HepG2 (cell line): ENCODE measurements around the gene ZKSCAN4. TPM values are rescaled to one million over a fixed set of nuclear protein-coding genes. Genes with fewer than 3 reads are reported as not detected.

Experiments
- ATF7-NPFF ChIP-seq: sonication (generic); formaldehyde crosslinking; IDR thresholded peaks from 2 replicates; pipeline ENCODE4 v1.8.1; 2023; ENCODE audit warnings: mild to moderate bottlenecking, low read depth, missing genetic modification reagents, moderate library complexity
- CAMTA2 ChIP-seq: sonication (generic); formaldehyde crosslinking; IDR thresholded peaks from 2 replicates; pipeline ENCODE4 v1.4.0; 2020; ENCODE audit warnings: mild to moderate bottlenecking, missing genetic modification reagents, borderline replicate concordance
- CHD2 ChIP-seq: IDR thresholded peaks from 2 replicates; pipeline ENCODE4 v1.6.1; 2011; ENCODE audit warnings: low read depth, low read length, improper control_type of control experiment
- GZF1 ChIP-seq: sonication (generic); formaldehyde crosslinking; IDR thresholded peaks from 2 replicates; pipeline ENCODE4 v1.5.1; 2020; ENCODE audit warnings: mild to moderate bottlenecking, missing genetic modification reagents
- HDAC1 ChIP-seq: sonication (generic); formaldehyde crosslinking; IDR thresholded peaks from 2 replicates; pipeline ENCODE4 v1.5.1; 2020; ENCODE audit warnings: mild to moderate bottlenecking, missing genetic modification reagents
- HOXA9 ChIP-seq: sonication (generic); formaldehyde crosslinking; IDR thresholded peaks from 2 replicates; pipeline ENCODE4 v1.8.1; 2022; ENCODE audit warnings: missing genetic modification reagents, mild to moderate bottlenecking, moderate library complexity, borderline replicate concordance
- NCOA2 ChIP-seq: sonication (generic); formaldehyde crosslinking; IDR thresholded peaks from 2 replicates; pipeline ENCODE4 v1.8.0; 2022; ENCODE audit warnings: inconsistent platforms
- PCBP1 ChIP-seq: fragments of 200-400 bp; formaldehyde crosslinking; IDR thresholded peaks from 2 replicates; pipeline ENCODE4 v1.6.1; 2017; ENCODE audit warnings: mild to moderate bottlenecking, low read depth, low read length, borderline replicate concordance
- SMAD9 ChIP-seq: sonication (generic); formaldehyde crosslinking; IDR thresholded peaks from 2 replicates; pipeline ENCODE4 v1.5.1; 2020; ENCODE audit warnings: mild to moderate bottlenecking, missing genetic modification reagents
- ZBTB8A ChIP-seq: sonication (generic); formaldehyde crosslinking; IDR thresholded peaks from 2 replicates; pipeline ENCODE4 v1.4.0; 2020; ENCODE audit warnings: mild to moderate bottlenecking, low read depth, missing genetic modification reagents, borderline replicate concordance
- ZFAT ChIP-seq: sonication (generic); formaldehyde crosslinking; conservative IDR thresholded peaks from 2 replicates; pipeline ENCODE4 v1.8.1; 2023; ENCODE audit warnings: missing genetic modification reagents, inconsistent platforms
- ZNF501 ChIP-seq: sonication (generic); formaldehyde crosslinking; IDR thresholded peaks from 2 replicates; pipeline ENCODE4 v1.5.1; 2020; ENCODE audit warnings: mild to moderate bottlenecking, moderate library complexity, missing genetic modification reagents
- ZNF562 ChIP-seq: sonication (generic); formaldehyde crosslinking; IDR thresholded peaks from 2 replicates; pipeline ENCODE4 v1.8.0; 2022; ENCODE audit warnings: missing genetic modification reagents, borderline replicate concordance
- ZNF746 ChIP-seq: sonication (generic); formaldehyde crosslinking; IDR thresholded peaks from 2 replicates; pipeline ENCODE4 v1.8.0; 2022; ENCODE audit warnings: mild to moderate bottlenecking, missing genetic modification reagents
- polyA plus RNA-seq, 8 experiments: library from polyadenylated mRNA; depleted of rRNA in 3 of 8; stranded (reverse) in 7 of 8; unstranded in 1 of 8; fragments of >200 nt; fragmentation: Illumina TruSeq in 4 of 8; extraction: Trizol in 4 of 8; gene quantifications; 2 replicates each; pipeline versions ENCODE4 v1.2.1 to v1.2.3, GENCODE V29; 2011 to 2016; ENCODE audit warnings: low read depth in 4 of 8, missing spikeins in 1 of 8, mixed read lengths in 1 of 8; ENCODE audit not compliant: insufficient read depth in 1 of 8
- total RNA-seq, 5 experiments: library from RNA; depleted of rRNA; stranded (reverse); fragments of >200 nt; fragmentation: Illumina TruSeq; extraction: Trizol; gene quantifications; 2 replicates each; pipeline ENCODE4 v1.2.3, GENCODE V29; 2016; ENCODE audit warnings: low read depth in 1 of 5
- TF ChIP-seq, protein P1 (sequence below): sonication (generic); formaldehyde crosslinking; IDR thresholded peaks from 2 replicates; pipeline ENCODE4 v1.4.0; 2020; ENCODE audit warnings: mild to moderate bottlenecking, missing genetic modification reagents, borderline replicate concordance
- TF ChIP-seq, protein P2 (sequence below): sonication (generic); formaldehyde crosslinking; IDR thresholded peaks from 2 replicates; pipeline ENCODE4 v1.4.0; 2020; ENCODE audit warnings: missing genetic modification reagents
- TF ChIP-seq, protein P3 (sequence below): sonication (generic); formaldehyde crosslinking; IDR thresholded peaks from 2 replicates; pipeline ENCODE4 v1.4.0; 2020; ENCODE audit warnings: mild to moderate bottlenecking, missing genetic modification reagents

Gene ZKSCAN4
- total and polyA plus RNA-seq, 2 of the 13 experiments (the other 11 are each of a cell fraction or from before 2014, with no cell fraction given): 2.9 to 7.8 TPM

DNA sequence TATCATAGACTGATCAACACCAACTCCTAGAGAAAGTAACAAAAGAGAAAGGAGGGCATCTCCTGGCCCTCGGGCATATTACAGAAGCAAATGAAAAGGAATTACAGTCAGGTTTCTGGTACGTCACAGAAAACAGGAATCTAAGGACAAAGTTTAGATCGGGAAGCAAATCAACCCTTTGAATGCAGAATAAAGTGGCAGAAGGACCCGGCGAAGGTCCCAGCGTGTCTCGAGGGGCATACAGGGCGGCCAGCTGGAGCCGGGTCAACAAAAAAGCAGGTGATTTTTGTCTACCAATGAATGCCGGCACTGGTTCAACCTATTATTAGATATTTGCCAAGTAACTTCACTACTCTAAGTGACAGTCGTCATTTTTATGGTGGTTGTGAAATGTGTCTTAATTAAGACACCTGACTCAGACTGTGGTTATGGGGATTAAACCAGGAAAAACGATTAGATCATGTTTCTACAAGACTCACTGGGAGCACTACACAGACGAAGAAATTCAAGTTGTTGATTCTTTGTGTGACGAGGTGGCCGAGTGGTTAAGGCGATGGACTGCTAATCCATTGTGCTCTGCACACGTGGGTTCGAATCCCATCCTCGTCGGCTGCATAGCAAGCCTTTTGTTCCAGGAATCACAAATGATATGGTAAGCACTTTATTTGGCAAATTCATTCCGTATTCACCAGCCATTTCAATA is 39.4 kb downstream of the ZKSCAN4 start (continued):
- TF ChIP-seq, protein P1, sequence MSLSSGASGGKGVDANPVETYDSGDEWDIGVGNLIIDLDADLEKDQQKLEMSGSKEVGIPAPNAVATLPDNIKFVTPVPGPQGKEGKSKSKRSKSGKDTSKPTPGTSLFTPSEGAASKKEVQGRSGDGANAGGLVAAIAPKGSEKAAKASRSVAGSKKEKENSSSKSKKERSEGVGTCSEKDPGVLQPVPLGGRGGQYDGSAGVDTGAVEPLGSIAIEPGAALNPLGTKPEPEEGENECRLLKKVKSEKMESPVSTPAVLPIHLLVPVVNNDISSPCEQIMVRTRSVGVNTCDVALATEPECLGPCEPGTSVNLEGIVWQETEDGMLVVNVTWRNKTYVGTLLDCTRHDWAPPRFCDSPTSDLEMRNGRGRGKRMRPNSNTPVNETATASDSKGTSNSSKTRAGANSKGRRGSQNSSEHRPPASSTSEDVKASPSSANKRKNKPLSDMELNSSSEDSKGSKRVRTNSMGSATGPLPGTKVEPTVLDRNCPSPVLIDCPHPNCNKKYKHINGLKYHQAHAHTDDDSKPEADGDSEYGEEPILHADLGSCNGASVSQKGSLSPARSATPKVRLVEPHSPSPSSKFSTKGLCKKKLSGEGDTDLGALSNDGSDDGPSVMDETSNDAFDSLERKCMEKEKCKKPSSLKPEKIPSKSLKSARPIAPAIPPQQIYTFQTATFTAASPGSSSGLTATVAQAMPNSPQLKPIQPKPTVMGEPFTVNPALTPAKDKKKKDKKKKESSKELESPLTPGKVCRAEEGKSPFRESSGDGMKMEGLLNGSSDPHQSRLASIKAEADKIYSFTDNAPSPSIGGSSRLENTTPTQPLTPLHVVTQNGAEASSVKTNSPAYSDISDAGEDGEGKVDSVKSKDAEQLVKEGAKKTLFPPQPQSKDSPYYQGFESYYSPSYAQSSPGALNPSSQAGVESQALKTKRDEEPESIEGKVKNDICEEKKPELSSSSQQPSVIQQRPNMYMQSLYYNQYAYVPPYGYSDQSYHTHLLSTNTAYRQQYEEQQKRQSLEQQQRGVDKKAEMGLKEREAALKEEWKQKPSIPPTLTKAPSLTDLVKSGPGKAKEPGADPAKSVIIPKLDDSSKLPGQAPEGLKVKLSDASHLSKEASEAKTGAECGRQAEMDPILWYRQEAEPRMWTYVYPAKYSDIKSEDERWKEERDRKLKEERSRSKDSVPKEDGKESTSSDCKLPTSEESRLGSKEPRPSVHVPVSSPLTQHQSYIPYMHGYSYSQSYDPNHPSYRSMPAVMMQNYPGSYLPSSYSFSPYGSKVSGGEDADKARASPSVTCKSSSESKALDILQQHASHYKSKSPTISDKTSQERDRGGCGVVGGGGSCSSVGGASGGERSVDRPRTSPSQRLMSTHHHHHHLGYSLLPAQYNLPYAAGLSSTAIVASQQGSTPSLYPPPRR (CRISPR knock-in tag): 0 out of 2 replicates have a peak, but pooled peaks have one; percentile 25
- TF ChIP-seq ZBTB8A (CRISPR knock-in tag): no peak
- no peak for TF ChIP-seq CHD2
- TF ChIP-seq ZNF746 (CRISPR knock-in tag): no peak
- no peak; the same call in 1 of the 2 replicates for TF ChIP-seq NCOA2 (CRISPR knock-in tag)
- no peak for TF ChIP-seq SMAD9 (CRISPR knock-in tag)
- TF ChIP-seq CAMTA2 (CRISPR knock-in tag): no peak
- no peak for TF ChIP-seq HOXA9 (CRISPR knock-in tag)
- TF ChIP-seq ZNF501 (CRISPR knock-in tag): peak; percentile 46; the same call in 1 of the 2 replicates
- TF ChIP-seq PCBP1: no peak
- TF ChIP-seq ZFAT: no peak
- peak; percentile 13; the same call in 1 of the 2 replicates for TF ChIP-seq HDAC1
- TF ChIP-seq ATF7-NPFF (CRISPR knock-in tag): no peak
- TF ChIP-seq ZNF562 (CRISPR knock-in tag): no peak
- no peak for TF ChIP-seq GZF1 (CRISPR knock-in tag)
- TF ChIP-seq, protein P2, sequence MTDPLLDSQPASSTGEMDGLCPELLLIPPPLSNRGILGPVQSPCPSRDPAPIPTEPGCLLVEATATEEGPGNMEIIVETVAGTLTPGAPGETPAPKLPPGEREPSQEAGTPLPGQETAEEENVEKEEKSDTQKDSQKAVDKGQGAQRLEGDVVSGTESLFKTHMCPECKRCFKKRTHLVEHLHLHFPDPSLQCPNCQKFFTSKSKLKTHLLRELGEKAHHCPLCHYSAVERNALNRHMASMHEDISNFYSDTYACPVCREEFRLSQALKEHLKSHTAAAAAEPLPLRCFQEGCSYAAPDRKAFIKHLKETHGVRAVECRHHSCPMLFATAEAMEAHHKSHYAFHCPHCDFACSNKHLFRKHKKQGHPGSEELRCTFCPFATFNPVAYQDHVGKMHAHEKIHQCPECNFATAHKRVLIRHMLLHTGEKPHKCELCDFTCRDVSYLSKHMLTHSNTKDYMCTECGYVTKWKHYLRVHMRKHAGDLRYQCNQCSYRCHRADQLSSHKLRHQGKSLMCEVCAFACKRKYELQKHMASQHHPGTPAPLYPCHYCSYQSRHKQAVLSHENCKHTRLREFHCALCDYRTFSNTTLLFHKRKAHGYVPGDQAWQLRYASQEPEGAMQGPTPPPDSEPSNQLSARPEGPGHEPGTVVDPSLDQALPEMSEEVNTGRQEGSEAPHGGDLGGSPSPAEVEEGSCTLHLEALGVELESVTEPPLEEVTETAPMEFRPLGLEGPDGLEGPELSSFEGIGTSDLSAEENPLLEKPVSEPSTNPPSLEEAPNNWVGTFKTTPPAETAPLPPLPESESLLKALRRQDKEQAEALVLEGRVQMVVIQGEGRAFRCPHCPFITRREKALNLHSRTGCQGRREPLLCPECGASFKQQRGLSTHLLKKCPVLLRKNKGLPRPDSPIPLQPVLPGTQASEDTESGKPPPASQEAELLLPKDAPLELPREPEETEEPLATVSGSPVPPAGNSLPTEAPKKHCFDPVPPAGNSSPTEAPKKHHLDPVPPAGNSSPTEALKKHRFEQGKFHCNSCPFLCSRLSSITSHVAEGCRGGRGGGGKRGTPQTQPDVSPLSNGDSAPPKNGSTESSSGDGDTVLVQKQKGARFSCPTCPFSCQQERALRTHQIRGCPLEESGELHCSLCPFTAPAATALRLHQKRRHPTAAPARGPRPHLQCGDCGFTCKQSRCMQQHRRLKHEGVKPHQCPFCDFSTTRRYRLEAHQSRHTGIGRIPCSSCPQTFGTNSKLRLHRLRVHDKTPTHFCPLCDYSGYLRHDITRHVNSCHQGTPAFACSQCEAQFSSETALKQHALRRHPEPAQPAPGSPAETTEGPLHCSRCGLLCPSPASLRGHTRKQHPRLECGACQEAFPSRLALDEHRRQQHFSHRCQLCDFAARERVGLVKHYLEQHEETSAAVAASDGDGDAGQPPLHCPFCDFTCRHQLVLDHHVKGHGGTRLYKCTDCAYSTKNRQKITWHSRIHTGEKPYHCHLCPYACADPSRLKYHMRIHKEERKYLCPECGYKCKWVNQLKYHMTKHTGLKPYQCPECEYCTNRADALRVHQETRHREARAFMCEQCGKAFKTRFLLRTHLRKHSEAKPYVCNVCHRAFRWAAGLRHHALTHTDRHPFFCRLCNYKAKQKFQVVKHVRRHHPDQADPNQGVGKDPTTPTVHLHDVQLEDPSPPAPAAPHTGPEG (CRISPR knock-in tag): no peak
- TF ChIP-seq, protein P3, sequence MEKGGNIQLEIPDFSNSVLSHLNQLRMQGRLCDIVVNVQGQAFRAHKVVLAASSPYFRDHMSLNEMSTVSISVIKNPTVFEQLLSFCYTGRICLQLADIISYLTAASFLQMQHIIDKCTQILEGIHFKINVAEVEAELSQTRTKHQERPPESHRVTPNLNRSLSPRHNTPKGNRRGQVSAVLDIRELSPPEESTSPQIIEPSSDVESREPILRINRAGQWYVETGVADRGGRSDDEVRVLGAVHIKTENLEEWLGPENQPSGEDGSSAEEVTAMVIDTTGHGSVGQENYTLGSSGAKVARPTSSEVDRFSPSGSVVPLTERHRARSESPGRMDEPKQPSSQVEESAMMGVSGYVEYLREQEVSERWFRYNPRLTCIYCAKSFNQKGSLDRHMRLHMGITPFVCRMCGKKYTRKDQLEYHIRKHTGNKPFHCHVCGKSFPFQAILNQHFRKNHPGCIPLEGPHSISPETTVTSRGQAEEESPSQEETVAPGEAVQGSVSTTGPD (CRISPR knock-in tag): no peak
